H9 (cell line): ENCODE results near the gene KATNA1. TPM values are rescaled to one million over a fixed set of nuclear protein-coding genes. Genes with fewer than 3 reads are reported as not detected.

Experiments
- DNase-seq: peaks from one replicate; pipeline ENCODE4 v3.0.0-alpha.2; 2017
- H2AFZ ChIP-seq: one replicate; pipeline ENCODE4 v1.6.1; 2013; ENCODE audit warnings: mild to moderate bottlenecking, low read length, control low read depth, moderate library complexity
- H2AK5ac ChIP-seq: 2 replicates; pipeline ENCODE4 v1.6.1; 2013; ENCODE audit warnings: low read length, control low read depth, mixed read lengths; ENCODE audit not compliant: insufficient read length
- H2BK120ac ChIP-seq: one replicate; pipeline ENCODE4 v1.6.1; 2013; ENCODE audit warnings: low read depth, mild to moderate bottlenecking, low read length, control low read depth, inconsistent platforms; ENCODE audit not compliant: poor library complexity, severe bottlenecking
- H2BK12ac ChIP-seq: 2 replicates; pipeline ENCODE4 v1.6.1; 2013; ENCODE audit warnings: low read length, control low read depth, mixed read lengths, low read depth; ENCODE audit not compliant: insufficient read length
- H2BK15ac ChIP-seq: 2 replicates; pipeline ENCODE4 v1.6.1; 2013; ENCODE audit warnings: low read depth, low read length, control low read depth
- H2BK20ac ChIP-seq: one replicate; pipeline ENCODE4 v1.6.1; 2013; ENCODE audit warnings: low read depth, mild to moderate bottlenecking, low read length, control low read depth, inconsistent platforms; ENCODE audit not compliant: poor library complexity, severe bottlenecking
- H2BK5ac ChIP-seq: 2 replicates; pipeline ENCODE4 v1.6.1; 2013; ENCODE audit warnings: low read length, control low read depth, mixed read lengths; ENCODE audit not compliant: insufficient read length
- H3K14ac ChIP-seq: 2 replicates; pipeline ENCODE4 v1.6.1; 2013; ENCODE audit warnings: low read length, control low read depth; ENCODE audit not compliant: insufficient read depth
- H3K18ac ChIP-seq: 2 replicates; pipeline ENCODE4 v1.6.1; 2013; ENCODE audit warnings: low read depth, mild to moderate bottlenecking, mixed read lengths, low read length, control low read depth; ENCODE audit not compliant: insufficient read length
- H3K23ac ChIP-seq: 2 replicates; pipeline ENCODE4 v1.6.1; 2013; ENCODE audit warnings: low read length, control low read depth, mixed read lengths, low read depth; ENCODE audit not compliant: insufficient read length
- H3K23me2 ChIP-seq: 2 replicates; pipeline ENCODE4 v1.6.1; 2013; ENCODE audit warnings: low read depth, mild to moderate bottlenecking, mixed read lengths, low read length, control low read depth; ENCODE audit not compliant: insufficient read length, poor library complexity, severe bottlenecking
- H3K27ac ChIP-seq: 2 replicates; pipeline ENCODE4 v1.5.1; 2013; ENCODE audit warnings: low read length, control low read depth, mixed read lengths, low read depth; ENCODE audit not compliant: insufficient read length
- H3K27me3 ChIP-seq: 2 replicates; pipeline ENCODE4 v1.6.1; 2013; ENCODE audit warnings: low read length, control low read depth, inconsistent platforms; ENCODE audit not compliant: insufficient read depth
- H3K4ac ChIP-seq: 2 replicates; pipeline ENCODE4 v1.6.1; 2013; ENCODE audit warnings: low read depth, mild to moderate bottlenecking, control low read depth, inconsistent platforms, low read length, moderate library complexity
- H3K4me1 ChIP-seq: 2 replicates; pipeline ENCODE4 v1.6.1; 2013; ENCODE audit warnings: low read length, control low read depth, inconsistent platforms; ENCODE audit not compliant: insufficient read depth
- H3K4me2 ChIP-seq: 2 replicates; pipeline ENCODE4 v1.6.1; 2013; ENCODE audit warnings: low read length, control low read depth, mixed read lengths; ENCODE audit not compliant: insufficient read length, insufficient read depth
- H3K56ac ChIP-seq: 2 replicates; pipeline ENCODE4 v1.6.1; 2013; ENCODE audit warnings: low read depth, mild to moderate bottlenecking, mixed read lengths, low read length, control low read depth; ENCODE audit not compliant: insufficient read length
- H3K79me1 ChIP-seq: 2 replicates; pipeline ENCODE4 v1.6.1; 2013; ENCODE audit warnings: low read depth, mild to moderate bottlenecking, moderate library complexity, low read length, control low read depth, inconsistent platforms; ENCODE audit not compliant: insufficient read depth, poor library complexity, severe bottlenecking
- H3K79me2 ChIP-seq: 2 replicates; pipeline ENCODE4 v1.6.1; 2013; ENCODE audit warnings: low read length, control low read depth, inconsistent platforms; ENCODE audit not compliant: insufficient read depth
- H3K9ac ChIP-seq: 2 replicates; pipeline ENCODE4 v1.6.1; 2013; ENCODE audit warnings: low read length, control low read depth, mixed read lengths; ENCODE audit not compliant: insufficient read length; ENCODE audit errors: extremely low read depth
- H3K9me3 ChIP-seq: one replicate; pipeline ENCODE4 v1.6.1; 2013; ENCODE audit warnings: low read depth, low read length, inconsistent platforms; ENCODE audit not compliant: control insufficient read depth
- H3T11ph ChIP-seq: one replicate; pipeline ENCODE4 v1.6.1; 2013; ENCODE audit warnings: mild to moderate bottlenecking, low read length, control low read depth, inconsistent platforms
- H4K20me1 ChIP-seq: one replicate; pipeline ENCODE4 v1.6.1; 2013; ENCODE audit not compliant: control insufficient read depth, insufficient read length, insufficient read depth
- H4K5ac ChIP-seq: 2 replicates; pipeline ENCODE4 v1.6.1; 2013; ENCODE audit warnings: low read depth, mild to moderate bottlenecking, mixed read lengths, low read length, control low read depth; ENCODE audit not compliant: insufficient read length
- H4K8ac ChIP-seq: replicated peaks from 2 replicates; pipeline ENCODE4 v1.6.1; 2013; ENCODE audit warnings: low read length, control low read depth, mixed read lengths, low read depth; ENCODE audit not compliant: insufficient read length
- H4K91ac ChIP-seq: 2 replicates; pipeline ENCODE4 v1.6.1; 2013; ENCODE audit warnings: low read depth, mild to moderate bottlenecking, moderate library complexity, mixed read lengths, low read length, control low read depth; ENCODE audit not compliant: insufficient read length
- H3K27ac Mint-ChIP-seq, 3 experiments: 2 replicates in 2 of 3; 3 replicates in 1 of 3; pipeline ENCODE4 v1.8.0; 2020 to 2021; ENCODE audit warnings: mixed read lengths in 3 of 3, mild to moderate bottlenecking in 1 of 3, moderate library complexity in 1 of 3
- H3K27me3 Mint-ChIP-seq: 2 replicates; pipeline ENCODE4 v1.8.0; 2021; ENCODE audit warnings: low read depth, mild to moderate bottlenecking, moderate library complexity, mixed read lengths
- H3K36me3 Mint-ChIP-seq, 3 experiments: 2 replicates in 2 of 3; 3 replicates in 1 of 3; pipeline ENCODE4 v1.8.0; 2020 to 2021; ENCODE audit warnings: low read depth in 3 of 3, mixed read lengths in 3 of 3; ENCODE audit not compliant: insufficient read depth in 1 of 3
- H3K4me1 Mint-ChIP-seq, 2 experiments: 2 replicates each; pipeline ENCODE4 v1.8.0; 2020; ENCODE audit warnings: mixed read lengths in 2 of 2
- H3K4me3 Mint-ChIP-seq, 2 experiments: 2 replicates in 1 of 2; 3 replicates in 1 of 2; pipeline ENCODE4 v1.8.0; 2020 to 2021; ENCODE audit warnings: mild to moderate bottlenecking in 2 of 2, mixed read lengths in 2 of 2, moderate library complexity in 1 of 2
- H3K9me3 Mint-ChIP-seq, 2 experiments: 2 replicates in 1 of 2; 3 replicates in 1 of 2; pipeline ENCODE4 v1.8.0; 2020; ENCODE audit warnings: mild to moderate bottlenecking in 2 of 2, mixed read lengths in 2 of 2, moderate library complexity in 1 of 2
- WGBS: extraction: QIAGEN DNeasy Blood & Tissue Kit; methylation state at CpG from one replicate; pipeline ENCODE4 v1.1.7; 2013; ENCODE audit warnings: missing lambda C conversion rate, low lambda C conversion rate, mixed read lengths; ENCODE audit not compliant: insufficient read length; ENCODE audit errors: extremely low coverage; 5-methylcytosine and 5-hydroxymethylcytosine counted together
- total RNA-seq: library from RNA; stranded (reverse); gene quantifications from 2 replicates; pipeline ENCODE4 v1.2.1, GENCODE V29; 2021
- TF ChIP-seq, protein P1 (sequence below): fragments of 200-600 bp; sonication (generic); conservative IDR thresholded peaks from 3 replicates; pipeline ENCODE4 v1.8.0; 2021; ENCODE audit warnings: antibody characterized with exemption, mild to moderate bottlenecking

KATNA1 gene
- total RNA-seq, 1 experiment from 2014 or later: 18.3 TPM

DNA sequence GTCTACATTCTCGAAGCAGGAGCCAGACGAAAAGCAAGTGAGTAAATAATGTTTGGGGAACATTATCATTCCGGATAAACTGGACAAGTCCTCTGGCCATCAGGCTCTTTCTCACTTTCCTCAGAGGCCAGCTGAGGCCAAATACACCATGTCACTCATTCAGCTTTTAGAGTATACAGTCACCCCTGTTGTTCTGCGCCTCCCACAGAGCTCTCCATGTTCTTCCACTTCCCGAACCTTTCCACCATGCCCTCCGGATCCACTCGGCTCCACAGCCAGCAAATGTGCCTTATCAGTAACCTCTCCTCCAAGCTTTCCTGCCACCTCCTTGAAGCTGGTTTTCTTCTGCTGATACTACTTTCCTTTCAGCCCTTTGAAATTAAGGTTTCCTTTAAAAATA lies 37.7 kb upstream of the KATNA1 start:
- no peak overlapping the region for H3K4ac ChIP-seq
- H3K9me3 ChIP-seq: no peaks in the 10 kb centered on the region
- no peaks in the 10 kb centered on the region for H3K23me2 ChIP-seq
- H4K8ac ChIP-seq: no peak overlapping the region
- no peak overlapping the region for H3K14ac ChIP-seq
- H4K20me1 ChIP-seq: no peaks in the 10 kb centered on the region
- H3K27ac ChIP-seq: no peak overlapping the region
- H2BK120ac ChIP-seq: no peak overlapping the region
- no peak overlapping the region for H4K91ac ChIP-seq
- H3K4me1 ChIP-seq: no peaks in the 10 kb centered on the region
- Mint-ChIP-seq H3K9me3 (no peaks in the 10 kb centered on the region), H3K27ac (peak overlapping the region in 1 of 3 experiments; percentile 87; a peak in 2 of 7 replicates), H3K36me3 (peaks cover 15 to 52% (median 41%) of the 10 kb centered on the region in 3 experiments), H3K4me1 (no peaks in the 10 kb centered on the region; a peak in 1 of 4 replicates), H3K27me3 (no peaks in the 10 kb centered on the region), H3K4me3 (no peak overlapping the region)
- H3T11ph ChIP-seq: no peak overlapping the region
- no peaks in the 10 kb centered on the region for H3K79me1 ChIP-seq
- TF ChIP-seq, protein P1, sequence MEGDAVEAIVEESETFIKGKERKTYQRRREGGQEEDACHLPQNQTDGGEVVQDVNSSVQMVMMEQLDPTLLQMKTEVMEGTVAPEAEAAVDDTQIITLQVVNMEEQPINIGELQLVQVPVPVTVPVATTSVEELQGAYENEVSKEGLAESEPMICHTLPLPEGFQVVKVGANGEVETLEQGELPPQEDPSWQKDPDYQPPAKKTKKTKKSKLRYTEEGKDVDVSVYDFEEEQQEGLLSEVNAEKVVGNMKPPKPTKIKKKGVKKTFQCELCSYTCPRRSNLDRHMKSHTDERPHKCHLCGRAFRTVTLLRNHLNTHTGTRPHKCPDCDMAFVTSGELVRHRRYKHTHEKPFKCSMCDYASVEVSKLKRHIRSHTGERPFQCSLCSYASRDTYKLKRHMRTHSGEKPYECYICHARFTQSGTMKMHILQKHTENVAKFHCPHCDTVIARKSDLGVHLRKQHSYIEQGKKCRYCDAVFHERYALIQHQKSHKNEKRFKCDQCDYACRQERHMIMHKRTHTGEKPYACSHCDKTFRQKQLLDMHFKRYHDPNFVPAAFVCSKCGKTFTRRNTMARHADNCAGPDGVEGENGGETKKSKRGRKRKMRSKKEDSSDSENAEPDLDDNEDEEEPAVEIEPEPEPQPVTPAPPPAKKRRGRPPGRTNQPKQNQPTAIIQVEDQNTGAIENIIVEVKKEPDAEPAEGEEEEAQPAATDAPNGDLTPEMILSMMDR: no peak
- no peaks in the 10 kb centered on the region; the same call in 1 of the 2 replicates for H3K79me2 ChIP-seq
- no peak overlapping the region for H2BK5ac ChIP-seq
- H3K4me2 ChIP-seq: no peak overlapping the region
- H2BK12ac ChIP-seq: no peak overlapping the region
- H2BK15ac ChIP-seq: no peak overlapping the region
- H3K18ac ChIP-seq: no peak overlapping the region
- WGBS: no CpG with 5 or more reads among the region's 7 CpGs
- no peak overlapping the region for H2AK5ac ChIP-seq
- DNase-seq: no peak
- H3K9ac ChIP-seq: no peak overlapping the region
- no peak overlapping the region for H3K56ac ChIP-seq
- no peak overlapping the region for H4K5ac ChIP-seq
- no peak overlapping the region for H2AFZ ChIP-seq
- H2BK20ac ChIP-seq: no peak overlapping the region
- no peaks in the 10 kb centered on the region for H3K27me3 ChIP-seq
- no peak overlapping the region for H3K23ac ChIP-seq
